ENCODE measurements around the gene ATP8B4.

DNA sequence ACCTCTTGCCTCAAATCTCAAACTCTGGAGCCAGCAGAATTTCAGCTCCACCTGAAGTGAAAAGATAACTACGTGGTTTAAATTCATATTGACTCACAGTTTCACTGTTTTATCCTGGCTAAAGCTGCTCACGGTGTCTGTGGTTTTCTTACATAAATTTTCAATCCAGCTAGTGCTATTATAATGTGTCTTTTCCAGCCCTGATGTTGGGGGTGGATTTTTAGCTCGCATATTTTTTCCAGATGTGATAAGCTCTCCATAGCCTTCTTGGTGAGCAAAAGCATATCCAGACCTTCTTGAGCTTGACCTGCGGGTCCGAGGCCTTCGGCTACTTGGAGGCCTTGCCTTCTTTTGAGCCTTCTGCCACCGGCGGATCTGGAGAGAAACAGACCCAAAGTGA, 258.9 kb downstream of the ATP8B4 start:
- no peak for TF ChIP-seq POLR2A (IDR thresholded peaks at IDR 0.05; ENCODE audit: low read length)
- no peak for TF ChIP-seq GATA1 (IDR thresholded peaks at IDR 0.05; ENCODE audit: low read depth, low read length)

Data from erythroblast (primary cell).